H9 (cell line): Measurements from ENCODE around the gene YBX1. TPM values are rescaled to one million over a fixed set of nuclear protein-coding genes. Genes with fewer than 3 reads are reported as not detected.
"Not testable (repeated sequence)": the region's sequence is repeated elsewhere in the genome, so short reads cannot be mapped to it uniquely, and the experiment has no call there.

Experiments used
- DNase-seq: peaks from one replicate; pipeline ENCODE4 v3.0.0-alpha.2; 2017
- H2AFZ ChIP-seq: one replicate; pipeline ENCODE4 v1.6.1; 2013; ENCODE audit warnings: mild to moderate bottlenecking, low read length, control low read depth, moderate library complexity
- H2AK5ac ChIP-seq: 2 replicates; pipeline ENCODE4 v1.6.1; 2013; ENCODE audit warnings: low read length, control low read depth, mixed read lengths; ENCODE audit not compliant: insufficient read length
- H2BK120ac ChIP-seq: one replicate; pipeline ENCODE4 v1.6.1; 2013; ENCODE audit warnings: low read depth, mild to moderate bottlenecking, low read length, control low read depth, inconsistent platforms; ENCODE audit not compliant: poor library complexity, severe bottlenecking
- H2BK12ac ChIP-seq: 2 replicates; pipeline ENCODE4 v1.6.1; 2013; ENCODE audit warnings: low read length, control low read depth, mixed read lengths, low read depth; ENCODE audit not compliant: insufficient read length
- H2BK15ac ChIP-seq: 2 replicates; pipeline ENCODE4 v1.6.1; 2013; ENCODE audit warnings: low read depth, low read length, control low read depth
- H2BK20ac ChIP-seq: one replicate; pipeline ENCODE4 v1.6.1; 2013; ENCODE audit warnings: low read depth, mild to moderate bottlenecking, low read length, control low read depth, inconsistent platforms; ENCODE audit not compliant: poor library complexity, severe bottlenecking
- H2BK5ac ChIP-seq: 2 replicates; pipeline ENCODE4 v1.6.1; 2013; ENCODE audit warnings: low read length, control low read depth, mixed read lengths; ENCODE audit not compliant: insufficient read length
- H3K14ac ChIP-seq: 2 replicates; pipeline ENCODE4 v1.6.1; 2013; ENCODE audit warnings: low read length, control low read depth; ENCODE audit not compliant: insufficient read depth
- H3K18ac ChIP-seq: 2 replicates; pipeline ENCODE4 v1.6.1; 2013; ENCODE audit warnings: low read depth, mild to moderate bottlenecking, mixed read lengths, low read length, control low read depth; ENCODE audit not compliant: insufficient read length
- H3K23ac ChIP-seq: 2 replicates; pipeline ENCODE4 v1.6.1; 2013; ENCODE audit warnings: low read length, control low read depth, mixed read lengths, low read depth; ENCODE audit not compliant: insufficient read length
- H3K23me2 ChIP-seq: 2 replicates; pipeline ENCODE4 v1.6.1; 2013; ENCODE audit warnings: low read depth, mild to moderate bottlenecking, mixed read lengths, low read length, control low read depth; ENCODE audit not compliant: insufficient read length, poor library complexity, severe bottlenecking
- H3K27ac ChIP-seq: 2 replicates; pipeline ENCODE4 v1.5.1; 2013; ENCODE audit warnings: low read length, control low read depth, mixed read lengths, low read depth; ENCODE audit not compliant: insufficient read length
- H3K27me3 ChIP-seq: 2 replicates; pipeline ENCODE4 v1.6.1; 2013; ENCODE audit warnings: low read length, control low read depth, inconsistent platforms; ENCODE audit not compliant: insufficient read depth
- H3K4ac ChIP-seq: 2 replicates; pipeline ENCODE4 v1.6.1; 2013; ENCODE audit warnings: low read depth, mild to moderate bottlenecking, control low read depth, inconsistent platforms, low read length, moderate library complexity
- H3K4me1 ChIP-seq: 2 replicates; pipeline ENCODE4 v1.6.1; 2013; ENCODE audit warnings: low read length, control low read depth, inconsistent platforms; ENCODE audit not compliant: insufficient read depth
- H3K4me2 ChIP-seq: 2 replicates; pipeline ENCODE4 v1.6.1; 2013; ENCODE audit warnings: low read length, control low read depth, mixed read lengths; ENCODE audit not compliant: insufficient read length, insufficient read depth
- H3K56ac ChIP-seq: 2 replicates; pipeline ENCODE4 v1.6.1; 2013; ENCODE audit warnings: low read depth, mild to moderate bottlenecking, mixed read lengths, low read length, control low read depth; ENCODE audit not compliant: insufficient read length
- H3K79me1 ChIP-seq: 2 replicates; pipeline ENCODE4 v1.6.1; 2013; ENCODE audit warnings: low read depth, mild to moderate bottlenecking, moderate library complexity, low read length, control low read depth, inconsistent platforms; ENCODE audit not compliant: insufficient read depth, poor library complexity, severe bottlenecking
- H3K79me2 ChIP-seq: 2 replicates; pipeline ENCODE4 v1.6.1; 2013; ENCODE audit warnings: low read length, control low read depth, inconsistent platforms; ENCODE audit not compliant: insufficient read depth
- H3K9ac ChIP-seq: 2 replicates; pipeline ENCODE4 v1.6.1; 2013; ENCODE audit warnings: low read length, control low read depth, mixed read lengths; ENCODE audit not compliant: insufficient read length; ENCODE audit errors: extremely low read depth
- H3K9me3 ChIP-seq: one replicate; pipeline ENCODE4 v1.6.1; 2013; ENCODE audit warnings: low read depth, low read length, inconsistent platforms; ENCODE audit not compliant: control insufficient read depth
- H3T11ph ChIP-seq: one replicate; pipeline ENCODE4 v1.6.1; 2013; ENCODE audit warnings: mild to moderate bottlenecking, low read length, control low read depth, inconsistent platforms
- H4K20me1 ChIP-seq: one replicate; pipeline ENCODE4 v1.6.1; 2013; ENCODE audit not compliant: control insufficient read depth, insufficient read length, insufficient read depth
- H4K5ac ChIP-seq: 2 replicates; pipeline ENCODE4 v1.6.1; 2013; ENCODE audit warnings: low read depth, mild to moderate bottlenecking, mixed read lengths, low read length, control low read depth; ENCODE audit not compliant: insufficient read length
- H4K8ac ChIP-seq: replicated peaks from 2 replicates; pipeline ENCODE4 v1.6.1; 2013; ENCODE audit warnings: low read length, control low read depth, mixed read lengths, low read depth; ENCODE audit not compliant: insufficient read length
- H4K91ac ChIP-seq: 2 replicates; pipeline ENCODE4 v1.6.1; 2013; ENCODE audit warnings: low read depth, mild to moderate bottlenecking, moderate library complexity, mixed read lengths, low read length, control low read depth; ENCODE audit not compliant: insufficient read length
- H3K27ac Mint-ChIP-seq, 3 experiments: 2 replicates in 2 of 3; 3 replicates in 1 of 3; pipeline ENCODE4 v1.8.0; 2020 to 2021; ENCODE audit warnings: mixed read lengths in 3 of 3, mild to moderate bottlenecking in 1 of 3, moderate library complexity in 1 of 3
- H3K27me3 Mint-ChIP-seq: 2 replicates; pipeline ENCODE4 v1.8.0; 2021; ENCODE audit warnings: low read depth, mild to moderate bottlenecking, moderate library complexity, mixed read lengths
- H3K36me3 Mint-ChIP-seq, 3 experiments: 2 replicates in 2 of 3; 3 replicates in 1 of 3; pipeline ENCODE4 v1.8.0; 2020 to 2021; ENCODE audit warnings: low read depth in 3 of 3, mixed read lengths in 3 of 3; ENCODE audit not compliant: insufficient read depth in 1 of 3
- H3K4me1 Mint-ChIP-seq, 2 experiments: 2 replicates each; pipeline ENCODE4 v1.8.0; 2020; ENCODE audit warnings: mixed read lengths in 2 of 2
- H3K4me3 Mint-ChIP-seq, 2 experiments: 2 replicates in 1 of 2; 3 replicates in 1 of 2; pipeline ENCODE4 v1.8.0; 2020 to 2021; ENCODE audit warnings: mild to moderate bottlenecking in 2 of 2, mixed read lengths in 2 of 2, moderate library complexity in 1 of 2
- H3K9me3 Mint-ChIP-seq, 2 experiments: 2 replicates in 1 of 2; 3 replicates in 1 of 2; pipeline ENCODE4 v1.8.0; 2020; ENCODE audit warnings: mild to moderate bottlenecking in 2 of 2, mixed read lengths in 2 of 2, moderate library complexity in 1 of 2
- CTCF ChIP-seq: fragments of 200-600 bp; sonication (generic); conservative IDR thresholded peaks from 3 replicates; pipeline ENCODE4 v1.8.0; 2021; ENCODE audit warnings: antibody characterized with exemption, mild to moderate bottlenecking
- total RNA-seq: library from RNA; stranded (reverse); gene quantifications from 2 replicates; pipeline ENCODE4 v1.2.1, GENCODE V29; 2021

YBX1 gene
- total RNA-seq, 1 experiment from 2014 or later, result 1,019 TPM

GRCh38 chr1:42713293-42713692 is 31.1 kb downstream of the YBX1 start:
- Histone ChIP-seq H3K79me2 (no peaks in the 10 kb centered on the region; the same call in 1 of the 2 replicates), H3K4me1 (no peaks in the 10 kb centered on the region), H3K9me3 (no peaks in the 10 kb centered on the region), H3K27ac (no peak overlapping the region), H2AK5ac (no peak overlapping the region), H3K79me1 (peaks cover 2% of the 10 kb centered on the region), H3K27me3 (no peaks in the 10 kb centered on the region), H3K56ac (no peak overlapping the region), H2BK15ac (no peak overlapping the region), H3K9ac (no peak overlapping the region), H2BK120ac (no peak overlapping the region), H4K91ac (no peak overlapping the region), H2AFZ (no peak overlapping the region), H3K4me2 (no peak overlapping the region), H4K20me1 (no peaks in the 10 kb centered on the region), H3T11ph (no peak overlapping the region), H3K23me2 (no peaks in the 10 kb centered on the region), H2BK20ac (no peak overlapping the region), H4K8ac (no peak overlapping the region), H3K14ac (no peak overlapping the region), H3K23ac (no peak overlapping the region), H3K4ac (no peak overlapping the region), H4K5ac (no peak overlapping the region), H2BK5ac (no peak overlapping the region), H2BK12ac (no peak overlapping the region), H3K18ac (no peak overlapping the region)
- no peak overlapping the region for H3K4me3 Mint-ChIP-seq
- TF ChIP-seq CTCF, result no peak
- H3K27me3 Mint-ChIP-seq, result no peaks in the 10 kb centered on the region; the same call in 1 of the 2 replicates
- no peak overlapping the region for H3K27ac Mint-ChIP-seq
- DNase-seq, result no peak
- no peaks in the 10 kb centered on the region for H3K4me1 Mint-ChIP-seq
- H3K9me3 Mint-ChIP-seq, result peaks cover 0 to 3% of the 10 kb centered on the region in 2 experiments; a peak in 1 of 5 replicates
- H3K36me3 Mint-ChIP-seq, result peaks cover 21 to 65% (median 22%) of the 10 kb centered on the region in 3 experiments

GRCh38 chr1:42714441-42714840 is 32.2 kb downstream of the YBX1 start:
- H3K23ac ChIP-seq, H3K14ac ChIP-seq, H4K91ac ChIP-seq, H3K27me3 Mint-ChIP-seq, H3K18ac ChIP-seq, H3K9ac ChIP-seq, H3K4me1 ChIP-seq, H3K27ac Mint-ChIP-seq, H2BK120ac ChIP-seq, H3K4me2 ChIP-seq, H2AFZ ChIP-seq, H3K9me3 Mint-ChIP-seq, H3T11ph ChIP-seq, H3K79me1 ChIP-seq, H2AK5ac ChIP-seq, H3K4ac ChIP-seq, H3K56ac ChIP-seq, H3K23me2 ChIP-seq, H2BK12ac ChIP-seq, H4K5ac ChIP-seq, H4K8ac ChIP-seq, H2BK20ac ChIP-seq, H3K79me2 ChIP-seq, H3K27ac ChIP-seq, H3K4me1 Mint-ChIP-seq, H3K4me3 Mint-ChIP-seq, H3K9me3 ChIP-seq, DNase-seq, H4K20me1 ChIP-seq, H3K27me3 ChIP-seq, H2BK15ac ChIP-seq, H2BK5ac ChIP-seq: not testable (repeated sequence)
- peaks cover 17 to 65% (median 19%) of the 10 kb centered on the region in 3 experiments for H3K36me3 Mint-ChIP-seq
